GM19452 (cell line): Measurements from ENCODE around the gene LIN9.
"Not testable (repeated sequence)": the region's sequence is repeated elsewhere in the genome, so short reads cannot be mapped to it uniquely, and the experiment has no call there.

Experiments used
- ATAC-seq: cut with Tn5 transposase; IDR thresholded peaks from one replicate; pipeline ENCODE4 v1.9.1; 2021; ENCODE audit not compliant: unreplicated experiment

The LIN9 gene

DNA sequence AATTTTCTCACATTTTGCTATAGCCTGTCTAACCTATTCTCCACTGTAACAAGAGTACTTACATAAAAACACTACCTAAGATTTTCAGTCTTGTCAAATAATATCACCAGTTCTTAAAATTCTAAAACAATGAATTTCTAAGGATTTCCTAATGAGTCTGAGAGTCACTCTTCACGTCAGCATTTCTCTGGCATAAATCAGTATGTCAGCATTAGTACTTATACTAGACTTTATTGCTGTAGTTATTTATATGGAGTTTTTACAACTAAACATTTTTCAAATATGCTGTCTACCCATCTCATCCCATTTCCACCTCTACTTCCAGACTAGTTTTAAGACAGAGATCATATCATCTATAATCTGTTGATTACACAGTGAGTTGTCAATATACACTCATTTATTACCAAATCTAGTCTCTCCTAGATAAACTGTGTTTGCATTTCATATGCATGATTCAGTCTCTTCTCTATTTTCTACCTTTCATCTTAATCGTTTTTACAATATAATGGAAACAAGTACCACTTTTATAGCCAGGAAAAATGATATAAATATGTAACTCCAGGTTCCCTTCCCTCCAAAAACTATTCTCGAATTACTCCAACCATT lies 32.8 kb downstream of the LIN9 start:
- no peak for ATAC-seq

DNA sequence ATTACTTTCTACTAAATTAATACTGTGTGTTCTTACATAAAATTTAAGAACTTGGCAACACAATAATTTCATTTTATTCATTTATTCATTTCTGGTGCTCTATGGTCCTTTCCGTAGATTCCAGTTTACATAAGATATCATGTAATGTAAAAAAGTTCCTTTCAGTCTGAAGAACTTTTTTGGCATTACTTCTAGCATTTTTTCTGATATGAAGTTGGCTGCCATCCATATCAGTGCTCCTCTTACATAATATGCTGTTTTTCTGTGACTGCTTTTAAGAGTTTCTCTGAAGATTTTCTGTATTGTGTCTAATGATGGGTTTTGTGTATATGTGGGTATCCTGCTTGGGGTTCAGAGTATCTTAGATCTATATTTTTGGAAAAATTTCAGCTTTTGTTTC lies 34.8 kb downstream of the LIN9 start:
- ATAC-seq, result no peak

DNA sequence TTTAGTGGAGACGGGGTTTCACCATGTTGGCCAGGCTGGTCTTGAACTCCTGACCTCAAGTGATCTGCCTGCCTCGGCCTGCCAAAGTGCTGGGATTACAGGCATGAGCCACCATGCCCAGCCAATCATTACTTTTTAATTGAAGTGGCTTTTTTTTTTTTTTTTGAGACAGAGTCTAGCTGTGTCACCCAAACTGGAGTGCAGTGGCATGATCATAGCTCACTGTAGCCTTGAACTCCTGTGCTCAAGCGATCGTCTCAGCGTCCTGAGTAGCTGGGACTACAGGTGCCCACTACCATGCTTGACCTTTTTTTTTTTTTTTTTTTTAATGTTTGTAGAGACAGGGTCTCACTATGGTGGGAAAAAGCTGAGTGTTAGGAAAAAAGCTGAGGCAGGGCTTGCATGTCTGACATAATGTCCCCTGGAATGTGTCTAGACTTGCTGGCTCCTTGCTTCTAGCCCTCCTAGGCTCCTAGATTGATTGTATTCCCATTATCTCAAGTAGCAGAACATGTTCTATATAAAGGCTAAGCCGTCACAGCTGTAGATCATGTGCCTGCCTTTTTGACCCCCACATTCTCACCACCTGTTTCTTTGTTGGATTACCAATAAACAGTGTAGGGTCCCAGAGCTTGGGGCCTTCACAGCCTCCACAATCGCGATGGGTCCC lies 36.6 kb downstream of the LIN9 start:
- not testable (repeated sequence) for ATAC-seq

DNA sequence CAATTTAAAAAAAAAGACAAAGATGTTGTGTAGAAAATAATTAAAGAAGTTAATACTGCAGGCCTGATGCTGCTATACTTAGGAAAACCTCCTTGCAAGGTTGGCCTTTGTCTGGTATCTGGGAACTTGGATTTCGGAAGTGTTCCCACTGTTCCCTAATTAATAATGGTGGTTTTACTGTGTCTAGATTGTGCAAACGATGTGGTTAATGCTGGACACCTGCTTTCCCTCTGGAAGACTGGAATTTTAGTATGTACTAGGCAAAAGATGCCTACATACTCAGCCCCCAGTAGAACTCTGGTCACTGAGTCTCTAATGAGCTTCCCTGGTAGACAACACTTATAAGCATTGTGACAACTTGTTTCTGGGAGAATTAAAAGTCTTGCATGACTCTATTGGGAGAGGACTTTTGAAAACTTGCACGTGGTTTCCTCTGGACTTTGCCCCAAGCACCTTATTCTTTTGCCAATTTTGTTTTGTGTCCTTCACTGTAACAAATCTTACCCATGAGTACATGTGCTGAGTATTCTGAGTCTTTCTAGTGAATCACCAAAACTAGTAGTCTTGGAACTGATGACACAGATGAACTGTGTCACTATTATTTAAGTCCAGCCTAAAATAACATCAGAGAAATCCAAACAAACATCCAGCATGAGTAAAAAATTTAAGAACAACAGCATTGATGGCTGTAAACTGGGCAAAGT lies 40.4 kb downstream of the LIN9 start:
- ATAC-seq, result no peak

DNA sequence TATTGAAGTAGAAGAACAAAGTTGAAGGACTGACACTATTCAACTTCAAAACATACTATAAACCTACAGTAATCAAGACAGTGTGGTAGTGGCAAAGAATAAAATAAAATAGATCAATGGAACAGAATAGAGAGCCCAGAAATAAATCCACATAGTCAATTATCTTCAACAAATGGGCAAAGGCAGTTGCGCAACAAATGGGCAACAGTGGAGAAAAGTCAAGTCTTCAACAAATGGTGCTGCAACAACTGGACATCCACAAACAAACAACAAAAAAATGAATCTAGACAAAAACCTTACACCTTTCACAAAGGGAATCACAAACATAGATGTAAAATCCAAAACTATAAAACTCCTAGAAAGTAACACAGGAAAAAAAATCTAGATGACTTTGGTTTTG lies 47.1 kb downstream of the LIN9 start:
- ATAC-seq, result no peak

DNA sequence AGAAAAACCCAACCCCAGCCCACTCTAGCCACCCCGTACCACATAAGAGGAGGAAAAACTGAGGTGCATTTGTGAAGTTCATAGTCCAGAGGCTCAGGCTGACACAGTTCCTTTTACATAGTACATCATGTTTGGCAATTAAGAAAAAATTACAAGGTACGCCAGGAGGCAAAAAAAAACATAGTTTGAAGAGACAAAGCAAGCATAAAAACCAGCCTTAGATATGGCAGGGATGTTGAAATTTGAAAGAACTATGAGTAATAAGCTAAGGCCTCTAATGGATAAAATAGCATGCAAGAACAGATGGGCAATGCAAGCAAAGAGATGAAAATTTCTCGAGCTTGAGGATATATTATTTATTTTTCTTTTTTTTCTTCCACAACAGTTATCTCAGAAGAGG lies 53.6 kb downstream of the LIN9 start:
- no peak for ATAC-seq

DNA sequence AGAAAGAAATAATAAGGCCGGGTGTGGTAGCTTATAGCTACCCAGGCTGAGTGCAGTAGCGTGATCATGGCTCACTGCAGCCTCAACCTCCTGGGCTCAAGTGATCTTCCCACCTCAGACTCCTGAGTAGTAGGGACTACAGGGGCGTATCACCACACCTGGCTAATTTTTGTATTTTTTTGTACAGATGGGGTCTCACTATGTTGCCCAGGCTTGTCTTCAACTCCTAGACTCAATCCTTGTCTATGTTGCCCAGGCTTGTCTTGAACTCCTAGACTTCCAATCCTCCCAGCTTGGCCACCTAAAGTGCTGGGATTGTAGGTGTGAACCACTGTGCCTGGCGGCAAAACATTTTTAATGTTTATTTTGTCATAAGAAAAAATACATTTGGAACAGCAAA lies 55.0 kb downstream of the LIN9 start:
- ATAC-seq, result no peak

DNA sequence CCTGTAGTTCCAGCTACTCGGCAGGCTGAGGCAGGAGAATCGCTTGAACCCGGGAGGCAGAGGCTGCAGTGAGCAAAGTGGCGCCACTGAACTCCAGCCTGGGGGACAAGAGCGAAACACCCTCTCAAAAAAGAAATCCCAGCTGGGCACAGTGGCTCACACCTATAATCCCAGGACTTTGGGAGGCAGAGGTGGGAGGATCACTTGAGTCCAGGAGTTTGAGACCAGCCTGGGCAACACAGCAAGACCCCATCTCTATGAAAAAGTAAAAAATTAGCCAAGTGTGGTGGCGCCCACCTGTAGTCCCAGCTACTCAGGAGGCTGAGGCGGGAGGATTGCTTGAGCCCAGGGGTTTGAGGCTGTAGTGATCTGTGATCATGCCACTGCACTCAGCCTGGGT lies 56.1 kb downstream of the LIN9 start:
- not testable (repeated sequence) for ATAC-seq

DNA sequence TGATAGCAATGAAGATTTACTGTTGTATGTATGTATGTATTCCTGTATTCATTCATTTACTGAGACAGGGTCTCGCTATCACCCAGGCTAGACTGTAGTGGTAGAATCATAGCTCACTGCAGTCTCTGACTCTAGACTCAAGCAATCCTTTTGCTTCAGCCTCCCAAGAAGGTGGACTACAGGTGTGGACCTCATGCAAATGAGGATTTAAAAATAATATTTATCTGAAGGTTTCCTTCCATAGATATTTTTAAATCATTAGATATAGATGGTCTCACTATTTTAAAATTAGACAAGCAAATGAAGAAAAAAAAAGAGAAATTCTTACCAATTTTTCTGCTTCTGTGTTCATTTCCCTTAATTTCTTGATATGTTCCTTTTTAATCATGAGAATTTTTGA lies 58.5 kb downstream of the LIN9 start:
- no peak for ATAC-seq

DNA sequence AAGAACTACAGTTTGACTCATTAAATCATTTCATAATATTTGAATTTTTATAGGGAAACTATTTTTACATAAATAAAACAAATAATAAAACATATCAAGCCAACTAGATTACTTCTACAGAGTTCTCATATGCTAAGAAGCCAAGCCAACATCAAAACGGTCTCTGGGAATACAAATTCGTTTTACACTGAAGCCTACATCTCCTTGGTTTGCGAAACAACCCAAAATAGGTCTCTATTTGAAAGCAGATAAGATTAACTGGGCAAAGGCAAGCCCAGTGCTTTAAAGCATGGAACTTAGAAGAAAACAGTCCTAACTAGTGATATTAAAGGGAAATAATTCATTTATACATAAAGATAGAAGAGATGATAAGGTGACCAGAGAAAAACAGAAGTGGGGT lies 60.2 kb downstream of the LIN9 start:
- no peak for ATAC-seq

DNA sequence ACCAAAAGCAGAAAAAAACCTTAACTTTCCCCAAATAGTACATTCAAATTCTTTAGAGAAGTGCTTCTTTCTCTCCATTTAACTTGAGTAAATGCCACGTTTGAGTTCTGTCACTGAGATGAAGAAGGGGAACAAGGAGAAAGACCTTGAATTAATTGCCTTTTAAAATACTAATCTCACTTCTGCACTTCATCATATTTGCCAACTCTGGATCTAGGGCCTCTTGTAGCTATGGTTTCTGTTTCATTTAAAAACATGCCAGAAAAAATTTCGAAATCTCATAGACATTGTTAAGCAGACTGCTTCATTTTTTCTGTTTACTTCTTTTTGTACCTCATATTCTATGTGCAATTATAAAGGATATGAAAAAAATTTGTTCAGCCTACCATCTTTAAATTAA lies 60.9 kb downstream of the LIN9 start:
- ATAC-seq, result no peak

DNA sequence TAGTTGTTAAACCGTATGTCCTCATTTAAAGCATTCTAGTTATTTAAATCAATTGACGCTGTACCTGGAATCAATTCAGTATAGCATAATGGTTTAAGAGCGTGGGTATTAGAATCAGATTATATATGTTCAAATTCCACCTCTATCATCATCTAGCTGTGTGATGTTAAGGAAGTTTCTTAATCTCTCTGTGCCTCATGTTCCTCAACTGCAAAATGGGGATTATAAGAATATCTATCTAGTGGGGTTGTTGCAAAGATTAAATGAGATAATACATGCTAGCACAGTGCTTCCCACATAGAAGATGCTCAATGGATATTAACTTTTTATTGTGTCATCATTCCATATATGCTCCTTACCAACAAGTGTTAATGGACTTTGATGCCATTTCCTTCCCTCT lies 69.5 kb downstream of the LIN9 start:
- ATAC-seq, result no peak

DNA sequence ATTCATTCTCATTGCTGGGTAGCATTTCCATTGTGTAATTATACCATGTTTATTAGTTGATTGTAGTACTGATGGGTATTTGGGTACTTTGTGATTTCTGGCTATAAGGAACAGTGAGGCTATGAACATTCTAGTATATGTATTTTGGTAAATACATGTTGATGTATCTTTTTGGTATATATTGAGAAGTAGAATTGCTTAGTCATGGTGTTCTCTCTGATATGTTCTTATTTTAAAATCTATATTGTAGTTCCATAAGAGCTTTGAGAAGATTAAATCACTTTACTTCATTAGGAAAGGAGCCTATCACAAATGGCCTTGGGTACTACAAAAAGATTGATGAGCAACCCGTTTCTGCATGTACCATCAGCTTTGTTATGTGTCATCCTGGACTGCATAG lies 72.1 kb downstream of the LIN9 start:
- no peak for ATAC-seq

DNA sequence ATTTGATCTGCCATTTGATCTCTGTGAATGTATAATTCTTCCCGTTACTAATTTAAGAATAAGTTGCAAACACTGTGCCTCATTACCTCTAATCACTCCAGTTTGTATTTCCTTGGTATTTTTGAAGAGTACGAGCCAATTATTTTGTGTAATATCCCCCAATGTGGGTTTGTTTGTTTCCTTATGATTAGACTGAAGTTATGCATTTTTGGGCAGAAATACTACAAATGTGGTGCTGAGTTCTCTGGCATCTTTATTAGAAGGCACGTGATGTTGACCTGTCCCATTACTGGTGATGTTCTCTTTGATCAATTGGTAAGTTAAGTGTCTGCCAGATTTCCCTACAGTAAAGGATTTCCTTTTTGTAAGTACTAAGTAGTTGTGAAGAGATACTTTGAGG lies 75.2 kb downstream of the LIN9 start:
- no peak for ATAC-seq

DNA sequence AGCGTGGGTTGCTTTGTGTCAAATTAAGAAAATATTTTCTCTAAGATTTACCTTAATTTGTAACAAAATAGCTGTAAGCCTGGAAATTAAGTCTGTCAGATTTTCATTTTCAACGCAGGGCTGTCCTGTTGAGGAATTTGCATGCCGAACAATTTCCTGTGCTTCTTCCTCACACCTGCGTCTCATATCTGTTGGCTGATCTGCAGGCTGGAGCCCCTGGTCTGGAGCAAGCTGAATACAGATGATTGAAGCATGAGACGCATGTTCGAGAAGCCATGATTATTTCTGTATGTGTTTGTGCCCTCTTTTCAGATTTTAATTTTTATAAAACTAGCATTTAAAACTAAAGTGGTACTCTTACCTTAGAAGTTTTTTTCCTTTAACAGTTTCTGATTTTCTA lies 75.7 kb downstream of the LIN9 start:
- ATAC-seq, result no peak

DNA sequence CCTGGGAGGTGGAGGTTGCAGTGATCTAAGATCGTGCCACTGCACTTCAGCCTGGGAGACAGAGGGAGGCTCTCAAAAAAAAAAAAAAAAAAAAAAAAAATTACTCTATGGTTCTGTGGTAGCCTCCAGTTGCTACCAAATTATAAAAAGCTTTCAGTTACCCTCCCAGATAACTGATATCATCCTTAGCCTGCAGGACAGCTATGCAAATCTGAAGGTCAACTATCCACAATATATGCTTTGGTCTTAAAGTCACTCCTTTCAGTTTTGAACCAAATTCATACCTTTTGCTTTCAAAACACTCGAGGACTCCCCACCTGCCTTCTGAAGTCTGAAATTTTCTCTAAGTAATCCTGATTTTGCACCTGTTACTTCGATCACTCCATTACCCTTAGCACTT lies 82.4 kb downstream of the LIN9 start:
- ATAC-seq, result no peak

DNA sequence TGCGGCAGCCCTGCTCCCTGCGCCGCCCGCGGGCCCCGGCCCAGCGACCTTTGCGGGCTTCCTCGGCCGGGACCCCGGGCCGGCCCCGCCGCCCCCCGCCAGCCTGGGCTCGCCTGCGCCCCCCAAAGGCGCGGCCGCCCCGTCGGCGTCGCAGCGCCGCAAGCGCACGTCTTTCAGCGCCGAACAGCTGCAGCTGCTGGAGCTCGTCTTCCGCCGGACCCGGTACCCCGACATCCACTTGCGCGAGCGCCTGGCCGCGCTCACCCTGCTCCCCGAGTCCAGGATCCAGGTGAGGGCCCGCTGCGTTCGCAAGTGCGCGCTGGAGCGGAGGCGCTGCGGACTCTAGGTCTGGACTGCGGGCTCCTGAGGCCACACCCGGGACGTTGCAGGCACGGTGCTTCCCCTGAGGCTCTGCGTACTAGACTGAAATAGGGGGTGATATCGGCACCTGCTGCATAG lies 85.1 kb downstream of the LIN9 start:
- peak; percentile 56 for ATAC-seq

DNA sequence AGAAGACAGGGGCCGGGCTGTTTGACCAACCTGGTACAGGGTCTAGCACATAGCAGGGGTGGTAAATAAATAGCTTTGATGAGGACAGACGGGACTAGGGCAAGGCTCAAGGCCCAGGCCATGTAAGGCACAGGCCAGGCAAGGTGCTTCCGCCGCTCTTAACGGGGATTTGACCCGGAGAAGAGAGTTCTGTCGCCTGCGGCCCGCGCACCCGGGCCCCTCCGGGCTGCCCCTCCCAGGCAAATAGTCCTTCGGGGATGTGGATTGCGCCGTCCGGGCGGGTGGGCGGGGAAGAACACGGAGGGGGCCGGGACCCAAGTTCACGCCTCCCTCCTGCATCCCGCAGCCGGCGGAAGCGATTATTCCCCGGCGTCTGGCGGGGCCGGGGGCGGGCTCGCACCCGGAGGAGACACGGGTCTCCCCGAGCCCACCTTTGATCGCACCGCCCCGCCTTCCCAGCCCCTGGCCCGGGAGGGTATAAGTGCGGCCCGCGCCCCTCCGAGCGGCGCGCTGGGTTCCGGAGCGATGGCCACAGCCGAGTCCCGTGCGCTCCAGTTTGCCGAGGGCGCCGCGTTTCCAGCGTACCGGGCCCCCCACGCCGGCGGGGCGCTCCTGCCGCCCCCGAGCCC lies 85.7 kb downstream of the LIN9 start, which contains the start of gene MIXL1:
Gene MIXL1 (plus strand): TSS at position 508 of the 629 bp plus-strand sequence. CDS start 18 bp downstream, at position 526.
- peak; percentile 48 for ATAC-seq

DNA sequence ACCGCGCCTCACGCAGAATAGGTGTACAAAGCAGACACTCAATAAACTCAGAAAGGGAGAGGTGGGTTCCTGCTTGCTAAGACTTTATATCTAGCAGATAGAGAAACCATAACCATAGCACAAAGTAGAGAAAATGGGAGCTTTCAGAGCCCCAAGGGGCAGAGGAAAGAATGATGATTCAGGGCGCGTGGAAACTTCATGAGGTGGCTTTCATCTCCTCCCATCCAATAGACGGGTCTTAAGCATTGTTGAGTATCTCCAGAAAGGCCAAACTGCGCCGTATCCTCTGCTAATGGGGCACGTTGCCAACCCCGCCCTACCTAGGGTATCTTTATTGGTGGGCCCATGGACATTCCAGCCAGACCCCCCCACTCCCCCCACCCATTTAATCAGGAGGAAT lies 86.3 kb downstream of the LIN9 start:
- ATAC-seq, result no peak

DNA sequence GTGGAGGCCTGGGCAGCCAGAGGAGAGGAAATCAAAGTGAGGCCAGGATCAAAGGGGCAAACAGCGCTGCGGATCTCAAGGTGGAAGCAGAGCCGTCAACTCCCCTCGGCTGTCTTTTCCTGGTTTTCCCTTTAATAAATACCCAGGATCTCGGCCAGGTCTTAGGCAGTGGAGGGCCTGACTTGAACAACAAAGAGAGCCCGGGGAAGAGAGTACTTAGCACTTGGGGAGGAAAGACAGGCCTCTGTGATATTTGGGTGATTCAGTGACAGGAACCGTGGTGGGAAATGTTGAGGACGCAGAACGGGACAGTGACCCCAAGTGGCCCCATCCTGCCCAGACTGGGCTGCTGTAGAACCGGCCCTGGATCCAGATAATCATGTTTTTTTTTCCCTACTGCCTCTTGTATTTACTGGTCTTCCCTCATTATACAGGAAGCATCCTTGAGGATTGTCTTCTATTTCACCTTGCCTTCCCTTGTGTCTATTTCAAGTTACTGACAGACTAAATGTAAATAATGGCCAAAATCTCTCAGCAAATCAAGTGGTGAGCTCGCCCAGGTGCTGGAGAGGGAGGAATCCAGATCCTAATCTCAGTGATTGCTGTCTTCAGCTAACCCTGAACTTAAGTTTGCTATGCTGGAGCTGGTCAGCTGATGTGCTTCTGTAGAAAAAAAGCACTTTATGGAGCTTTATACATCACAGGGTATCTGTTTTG lies 88.3 kb downstream of the LIN9 start:
- ATAC-seq, result no peak

DNA sequence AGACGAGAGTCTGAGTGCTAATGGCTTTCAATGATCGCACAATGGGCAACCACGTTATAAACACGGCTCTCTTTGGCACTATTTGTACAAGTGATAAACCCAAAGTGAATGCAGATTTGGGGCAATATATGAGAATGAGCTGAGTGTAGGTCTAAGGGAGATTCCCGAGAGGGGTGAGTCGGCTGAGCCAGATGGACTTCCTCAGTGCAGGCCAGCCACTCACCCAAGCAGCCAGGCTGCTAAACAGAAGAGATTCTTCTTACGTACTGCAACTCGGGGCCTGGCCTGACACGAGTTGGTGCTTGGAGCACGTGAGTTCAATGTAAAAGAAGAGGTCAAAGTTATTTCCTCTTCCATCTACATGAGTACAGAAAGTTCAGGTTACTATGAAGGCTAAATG lies 91.7 kb downstream of the LIN9 start:
- no peak for ATAC-seq
